NCI-H524 treated with DMSO at 0.1 percent for 48 hours (cell line): ENCODE measurements around the gene DSCAML1.

Experiments
- DNase-seq: peaks from one replicate; lab custom pipeline; 2025; lab: John Stamatoyannopoulos, UW

The DSCAML1 gene

DNA sequence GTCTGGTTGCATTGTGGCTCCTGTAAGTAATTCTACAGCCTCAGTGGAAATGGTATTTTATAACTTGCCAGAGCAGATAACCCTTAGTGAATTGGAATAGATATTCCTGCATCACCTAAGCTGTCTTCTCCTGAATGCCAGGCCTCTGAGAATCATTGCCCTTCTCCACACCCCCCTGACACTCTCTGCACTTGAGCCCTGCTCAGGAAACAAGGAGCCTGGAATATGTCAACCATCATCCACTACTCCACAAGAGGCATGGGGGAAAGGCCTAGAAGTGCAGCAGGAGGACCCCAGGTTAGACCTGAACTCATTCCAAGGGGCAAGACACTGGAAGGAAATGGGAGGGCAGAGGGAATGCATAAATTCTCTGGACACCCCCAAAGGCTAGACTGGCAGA is 72.4 kb downstream of the DSCAML1 start:
- no peak for DNase-seq

DNA sequence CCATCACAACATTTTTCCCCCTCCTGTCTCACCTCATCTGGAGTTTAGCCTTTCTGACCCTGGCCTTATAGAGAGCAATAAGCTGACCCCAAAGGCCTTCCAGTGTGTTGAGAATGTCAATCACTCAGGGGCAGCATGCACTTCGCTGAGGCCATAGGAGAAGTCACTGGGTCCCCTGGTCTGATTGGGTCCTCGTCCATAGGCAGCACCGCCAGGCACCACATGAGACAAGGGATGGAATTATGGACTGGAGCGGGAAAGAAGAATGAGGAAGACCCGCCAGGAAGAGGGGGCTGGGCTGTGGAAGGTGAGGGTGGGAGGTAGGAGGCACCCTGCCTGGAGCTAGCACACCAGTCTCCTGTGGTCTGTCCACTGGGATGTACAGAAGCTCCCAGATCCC is 72.9 kb downstream of the DSCAML1 start:
- DNase-seq, result no peak

DNA sequence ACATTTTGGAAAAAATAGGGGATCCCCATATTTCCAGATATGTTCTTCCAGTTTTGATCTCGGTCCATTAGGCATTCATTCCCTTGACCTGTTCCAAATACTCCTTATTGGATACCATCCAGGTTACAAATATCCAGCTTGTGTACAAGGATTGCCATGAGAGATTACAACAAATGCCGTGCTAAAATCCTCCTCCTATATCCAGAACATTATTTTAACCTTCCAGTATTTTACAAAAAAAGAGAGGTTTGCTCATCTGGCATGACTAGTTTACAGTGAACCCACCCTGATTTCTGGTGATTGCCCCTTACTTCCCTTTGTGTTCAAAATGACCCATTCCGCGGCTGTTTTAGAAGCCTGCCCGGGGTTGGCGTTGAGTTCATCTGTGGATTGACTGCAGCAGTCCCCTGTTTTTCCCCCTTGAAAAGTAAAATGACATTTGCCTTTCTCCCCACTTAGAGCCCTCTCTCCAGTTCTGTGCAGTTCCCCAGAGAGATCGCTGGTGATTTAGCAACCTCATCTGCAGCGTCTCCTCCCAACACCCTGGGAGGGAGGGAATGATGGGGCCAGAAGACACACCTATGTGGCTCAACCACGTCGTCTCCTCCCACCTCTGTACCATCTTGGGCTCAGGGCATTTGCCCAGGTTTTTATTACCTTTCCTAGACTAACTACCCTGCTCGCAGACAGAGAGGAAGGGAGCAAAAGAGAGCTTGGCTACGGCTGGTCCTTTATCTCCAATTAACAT is 73.6 kb downstream of the DSCAML1 start:
- no peak for DNase-seq

DNA sequence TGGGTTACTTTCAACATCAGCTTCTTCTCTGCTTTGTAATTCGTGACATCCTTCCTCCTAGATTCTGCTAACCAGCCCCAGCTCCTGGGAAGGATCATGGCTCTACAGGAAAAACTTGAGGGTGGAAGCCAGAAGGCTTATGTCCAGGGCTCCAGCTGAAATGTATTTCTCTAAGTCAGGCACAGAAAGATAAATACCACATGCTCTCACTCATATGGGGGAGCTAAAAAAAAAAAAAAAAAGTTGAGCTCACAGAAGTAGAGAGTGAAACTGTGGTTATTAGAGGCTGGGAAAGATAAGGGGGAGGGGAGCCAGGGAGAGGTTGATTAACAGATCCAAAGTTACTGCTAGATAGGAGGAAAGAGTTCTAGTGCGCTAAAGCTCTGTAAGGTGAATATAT is 74.9 kb downstream of the DSCAML1 start:
- no peak for DNase-seq

DNA sequence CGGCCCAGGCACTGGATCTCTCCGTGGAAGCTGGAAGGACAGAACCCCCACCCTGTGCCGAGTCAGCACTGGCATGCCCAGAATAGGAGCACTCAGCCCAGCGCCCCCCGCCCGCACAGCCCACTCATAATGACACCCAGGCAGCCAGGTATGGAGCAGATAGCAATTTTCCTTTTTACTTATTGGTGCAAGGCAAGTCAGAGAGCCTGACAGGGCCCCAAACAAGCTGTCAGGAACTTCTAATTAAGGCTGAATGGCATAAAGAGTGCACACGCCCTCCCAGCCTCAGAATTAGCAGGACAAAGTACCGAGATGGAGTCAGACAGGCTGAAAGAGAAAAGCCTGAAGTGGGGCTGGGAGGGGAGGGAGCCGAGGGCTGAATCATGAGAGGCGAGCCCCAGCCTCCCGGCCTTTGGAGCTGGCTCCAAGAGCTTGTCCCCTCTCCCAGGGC is 76.9 kb downstream of the DSCAML1 start:
- no peak for DNase-seq

DNA sequence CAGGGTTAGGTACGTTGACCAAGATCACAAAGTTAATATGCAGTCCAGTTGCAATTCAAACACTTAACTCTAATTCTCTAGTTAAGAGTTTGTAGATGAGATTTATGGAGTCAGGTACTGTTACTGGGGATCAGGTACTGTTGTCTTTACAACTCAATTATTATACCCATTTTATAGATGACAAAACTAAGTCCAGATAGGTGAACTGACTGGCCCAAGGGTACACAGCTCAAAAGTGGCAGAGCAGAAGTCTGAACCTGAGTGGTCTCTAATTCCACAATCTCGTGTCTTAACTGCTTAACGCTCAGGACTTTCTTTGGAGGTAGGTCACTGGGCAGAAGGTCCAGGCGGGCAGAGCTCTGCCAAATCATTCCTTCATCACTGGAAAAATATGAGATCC is 77.5 kb downstream of the DSCAML1 start:
- no peak for DNase-seq

DNA sequence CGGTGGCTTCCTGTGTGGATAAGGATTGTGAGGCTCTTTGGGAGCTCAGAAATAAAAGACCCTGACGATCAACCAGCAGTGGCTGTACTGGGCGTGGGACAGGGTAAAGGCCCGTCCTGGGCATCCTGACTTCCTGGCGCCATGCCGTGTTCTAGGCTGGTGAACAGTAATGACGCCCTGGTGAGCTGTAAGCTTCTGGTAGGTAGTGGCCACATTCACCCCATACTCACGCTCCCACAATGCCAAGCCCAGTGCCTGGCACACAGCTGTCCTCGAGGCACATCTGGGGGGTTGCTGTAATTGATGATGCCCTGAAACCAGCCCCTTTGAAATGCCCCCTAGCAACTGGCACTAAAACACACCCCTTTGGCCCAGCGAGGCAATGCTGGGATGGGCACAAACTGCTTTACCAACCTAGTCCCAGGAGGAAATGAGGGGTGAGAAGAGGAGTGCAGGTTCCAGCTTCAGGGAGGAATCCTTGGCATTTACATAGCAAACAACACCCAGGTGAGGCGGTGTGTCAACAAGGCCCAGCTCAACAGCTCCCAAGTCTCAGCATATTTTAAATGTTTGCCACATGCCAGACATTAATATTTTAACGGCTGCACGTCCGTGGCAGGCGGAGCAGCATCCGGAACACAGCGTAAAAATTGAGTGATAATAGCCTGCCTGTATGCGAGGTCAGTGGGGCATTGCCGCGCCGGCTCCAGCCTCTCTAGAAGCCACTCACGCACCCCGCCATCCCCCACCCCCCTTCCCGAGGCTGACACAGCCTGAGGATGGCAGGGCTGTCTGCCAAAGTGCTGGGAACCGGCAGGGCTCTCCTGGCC is 79.3 kb downstream of the DSCAML1 start:
- no peak for DNase-seq

DNA sequence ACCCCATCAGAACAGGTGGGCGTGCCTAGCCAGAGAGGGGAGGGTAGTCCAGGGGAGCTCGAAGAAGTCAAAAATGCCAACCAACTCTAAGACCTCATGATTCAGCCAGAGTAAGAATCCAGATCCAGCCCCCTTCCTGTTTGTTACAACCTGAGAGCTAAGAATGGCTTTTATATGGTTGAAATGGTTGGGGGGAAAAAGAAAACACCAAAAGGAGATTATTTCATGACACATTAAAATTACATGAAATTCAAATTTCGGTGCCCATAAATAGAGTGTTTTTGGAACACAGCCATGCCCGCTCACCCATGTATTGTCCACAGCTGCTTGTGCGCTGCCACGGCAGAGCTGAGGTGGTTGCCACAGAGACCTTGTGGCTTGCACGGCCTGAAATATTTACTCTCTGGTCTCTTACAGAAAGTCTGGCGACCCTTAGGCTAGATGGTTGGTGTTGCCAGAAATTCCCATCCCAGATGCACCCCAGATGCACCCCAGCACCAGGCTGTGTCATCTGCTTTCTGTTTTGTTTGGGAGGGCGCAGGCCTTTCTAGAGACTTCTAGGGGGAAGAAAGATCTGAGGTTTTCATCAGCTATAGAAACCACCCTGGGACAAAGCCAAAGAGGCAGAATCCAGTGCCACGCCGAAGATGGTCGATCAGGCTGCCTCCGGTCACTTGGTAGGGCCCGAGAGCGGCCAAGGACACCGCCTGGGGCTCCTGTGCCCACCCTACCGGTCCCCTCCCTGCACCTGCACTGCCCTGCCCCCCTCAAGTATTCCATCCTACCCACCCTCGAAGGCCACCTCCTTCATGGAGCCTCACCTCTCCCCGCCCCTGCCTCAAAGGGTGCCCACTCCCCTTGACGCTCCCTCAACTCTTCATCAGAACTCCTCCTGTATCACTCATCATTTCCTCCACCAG is 80.2 kb downstream of the DSCAML1 start:
- no peak for DNase-seq

DNA sequence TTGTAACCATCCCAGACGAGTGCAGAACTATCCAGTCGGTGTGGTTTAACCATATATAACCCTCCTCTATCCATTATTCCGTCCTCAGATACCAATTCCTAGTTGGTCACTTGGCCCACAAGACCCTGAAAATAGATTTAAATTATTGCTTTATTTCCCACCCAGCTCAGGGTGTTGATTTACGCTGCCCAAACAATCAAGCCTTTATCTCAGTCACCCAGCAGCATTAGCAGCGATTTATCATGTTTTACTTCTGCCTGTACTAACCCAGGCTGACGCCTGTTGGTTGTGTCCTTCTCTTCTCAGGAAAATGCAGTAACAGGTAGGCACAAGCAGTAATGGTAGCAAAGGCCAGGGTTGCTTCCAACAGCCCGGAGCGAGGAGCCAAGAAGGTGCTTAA is 81.2 kb downstream of the DSCAML1 start:
- DNase-seq, result no peak

DNA sequence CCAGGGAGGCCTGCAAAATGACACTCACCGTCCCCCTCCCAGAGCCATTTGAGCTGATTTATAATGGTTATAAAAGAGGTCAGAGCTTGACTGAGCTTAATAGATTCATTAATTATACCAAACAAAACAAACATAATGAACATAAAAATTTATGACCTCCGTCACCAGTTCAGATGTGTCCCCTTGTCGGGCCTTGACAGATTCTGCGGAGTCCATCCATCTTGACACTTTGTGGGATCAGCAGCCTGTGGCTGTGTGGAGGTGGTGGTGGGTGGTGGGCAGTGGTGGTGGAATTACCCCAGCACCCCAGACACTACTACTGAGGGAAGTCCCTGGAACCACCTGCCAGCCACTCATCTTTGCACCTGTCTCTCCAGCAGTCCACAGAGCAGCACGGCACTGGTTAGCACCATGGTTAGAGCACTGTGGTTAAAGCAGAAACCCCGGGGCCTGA is 83.5 kb downstream of the DSCAML1 start:
- no peak for DNase-seq

DNA sequence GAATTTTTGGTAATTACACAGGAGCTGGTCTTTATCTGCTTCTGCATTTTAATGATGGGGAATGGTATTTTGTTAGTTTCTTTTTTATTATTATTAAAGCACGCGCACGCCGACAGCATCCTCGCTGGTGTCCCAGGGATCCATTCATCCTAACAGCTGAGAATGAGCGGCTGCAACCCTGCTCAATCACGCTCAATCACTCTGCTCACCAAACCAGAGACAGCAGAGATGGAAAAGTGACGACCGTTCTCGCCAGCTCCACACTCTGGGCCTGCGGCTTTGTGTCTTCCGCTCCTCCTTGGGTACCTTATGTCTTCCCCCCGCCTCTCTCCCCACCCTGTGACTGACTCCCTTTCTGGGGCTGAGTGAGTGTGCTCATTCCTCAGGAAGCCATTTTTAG is 84.5 kb downstream of the DSCAML1 start:
- DNase-seq, result no peak

DNA sequence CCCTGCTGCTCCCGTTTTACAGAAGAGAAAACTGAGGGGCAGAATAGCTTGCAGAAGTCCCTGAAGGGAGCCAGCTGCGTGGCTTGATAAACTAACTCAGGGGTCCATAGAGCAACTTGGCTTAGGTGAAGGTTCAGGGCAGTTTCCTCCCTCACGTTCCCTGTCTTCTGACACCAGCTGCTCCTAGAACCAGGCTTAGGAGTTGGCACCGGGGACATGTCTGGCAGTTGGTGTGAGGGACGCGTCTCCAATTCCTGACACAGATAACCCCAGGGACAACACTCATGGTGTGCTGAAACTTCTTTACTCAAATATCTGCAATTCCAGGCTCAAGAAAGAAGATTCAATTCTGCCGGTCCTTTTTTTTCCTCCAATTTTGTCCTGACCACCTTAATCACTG is 85.7 kb downstream of the DSCAML1 start:
- DNase-seq, result no peak

DNA sequence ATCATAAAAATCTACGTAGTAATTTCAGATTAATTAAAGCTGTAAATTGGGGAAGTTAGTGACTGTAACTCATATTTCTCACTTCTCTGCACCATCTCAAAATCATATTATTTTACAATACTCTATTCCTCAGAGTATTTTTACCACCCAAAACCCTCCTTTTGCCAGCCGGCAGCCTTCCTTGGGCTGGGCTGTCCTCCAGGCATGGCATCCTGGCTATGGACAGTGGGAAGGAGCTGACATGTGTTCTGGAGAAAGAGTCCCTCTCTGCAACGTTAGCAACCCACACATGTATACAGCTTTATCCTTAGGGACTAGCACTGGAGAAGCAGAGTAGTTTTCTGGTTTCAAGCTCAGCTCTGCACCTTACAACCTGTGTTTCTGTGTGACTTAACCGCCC is 86.8 kb downstream of the DSCAML1 start:
- no peak for DNase-seq

DNA sequence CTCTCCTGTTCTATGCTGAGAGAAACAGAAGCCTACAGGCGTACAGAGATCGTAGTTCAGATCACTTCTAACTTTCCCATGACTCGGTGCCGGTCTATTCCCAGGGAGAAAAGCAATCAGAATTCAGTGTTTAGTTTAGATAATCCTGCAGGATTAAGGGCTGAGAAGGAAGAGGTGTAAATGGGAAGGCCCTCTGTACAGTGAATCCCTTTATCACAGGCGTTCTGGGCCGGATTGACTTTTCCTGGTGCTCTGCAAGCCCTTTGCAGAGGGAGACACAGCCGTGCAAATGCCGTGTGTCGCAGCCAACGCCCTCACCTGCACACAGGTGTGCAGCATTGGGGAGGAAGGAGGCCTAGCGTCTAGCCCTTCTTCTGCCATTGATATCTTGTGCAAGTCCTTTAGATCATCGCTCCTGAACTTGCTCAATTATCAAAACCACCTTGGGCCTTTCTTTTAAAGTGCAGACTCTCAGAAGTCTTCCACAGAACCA is 90.6 kb downstream of the DSCAML1 start:
- no peak for DNase-seq

DNA sequence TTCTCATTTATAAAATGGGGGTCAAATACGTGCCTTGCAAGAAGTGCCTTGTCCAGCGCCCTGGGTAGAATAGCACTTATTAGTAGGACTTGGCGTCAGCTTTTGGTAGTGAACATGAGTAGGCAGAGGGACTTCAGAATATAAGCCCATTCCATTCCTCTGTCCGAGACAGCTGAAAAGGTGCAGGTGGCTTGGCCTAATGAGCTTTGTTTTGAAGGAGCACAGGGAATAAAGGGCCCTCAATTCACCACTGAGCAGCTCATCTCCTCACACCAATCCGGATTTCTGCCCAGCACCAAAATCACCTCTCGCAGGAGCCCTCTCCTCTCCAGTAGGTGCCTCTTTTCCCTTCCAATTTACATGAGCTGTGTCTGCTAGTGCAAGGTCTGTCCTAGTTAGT is 91.2 kb downstream of the DSCAML1 start:
- DNase-seq, result peak; percentile 16

DNA sequence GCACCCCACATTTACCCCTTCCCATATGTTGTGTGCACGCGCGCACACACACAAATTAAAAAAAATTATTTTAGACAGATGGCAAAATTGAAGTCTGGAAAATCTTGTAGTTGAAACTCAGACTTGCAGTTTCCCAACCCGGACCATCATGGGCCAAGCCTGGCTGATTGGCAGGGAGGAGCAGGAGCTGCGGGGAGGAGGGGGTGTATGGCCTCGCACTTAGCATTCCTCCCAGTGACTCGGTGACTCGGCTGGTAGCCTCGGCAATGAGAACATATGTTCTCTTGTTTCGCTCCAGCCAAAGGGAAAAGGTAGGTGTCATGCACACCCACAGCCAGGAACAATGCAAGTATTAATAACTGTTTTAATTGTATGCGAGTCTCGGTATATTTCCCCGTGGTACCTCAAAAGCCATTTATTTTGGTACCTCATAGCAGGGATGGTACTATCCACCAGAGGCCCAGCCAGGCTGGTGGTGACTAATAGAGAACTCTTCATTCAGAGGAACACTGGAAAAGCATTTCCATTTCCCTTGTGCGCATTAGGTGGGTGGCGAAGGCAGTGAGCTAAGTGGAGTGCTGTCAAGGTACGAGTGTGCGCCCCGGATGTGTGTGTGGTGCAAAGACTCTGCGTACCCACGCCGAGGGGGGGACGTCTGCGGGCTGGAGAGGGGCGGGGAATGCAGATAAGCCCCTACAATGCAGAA is 92.5 kb downstream of the DSCAML1 start:
- DNase-seq, result no peak

DNA sequence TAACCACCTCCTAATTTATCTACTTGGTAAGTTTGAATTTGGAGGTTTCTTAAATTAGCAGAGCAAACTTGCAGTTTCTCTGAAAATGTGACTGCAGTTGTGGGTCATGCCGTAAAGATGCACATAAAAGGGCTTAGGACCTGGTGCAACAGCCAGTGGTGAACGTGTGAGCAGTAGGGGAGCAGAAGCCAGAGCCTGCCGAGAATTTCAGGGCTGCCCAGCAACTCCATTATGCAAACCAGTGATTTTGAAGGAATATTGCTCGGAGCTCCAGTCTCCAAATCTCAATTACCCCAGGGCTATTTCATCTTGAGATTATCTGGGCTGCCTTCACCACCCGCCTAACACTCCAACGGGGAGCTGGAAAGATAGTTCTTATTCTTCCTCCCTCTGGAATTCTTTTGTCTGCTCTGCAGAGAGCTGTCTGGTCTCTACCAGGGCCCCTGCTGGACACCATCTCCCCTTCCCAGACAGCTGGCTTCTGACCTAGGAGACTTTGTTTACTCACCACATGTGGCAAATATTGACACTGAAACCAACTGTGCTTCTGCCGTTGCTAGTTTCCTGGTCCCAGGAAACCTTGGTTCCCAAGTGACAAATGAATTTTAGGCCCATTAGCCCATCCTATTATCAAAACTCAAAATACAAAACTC is 93.9 kb downstream of the DSCAML1 start:
- DNase-seq, result no peak

DNA sequence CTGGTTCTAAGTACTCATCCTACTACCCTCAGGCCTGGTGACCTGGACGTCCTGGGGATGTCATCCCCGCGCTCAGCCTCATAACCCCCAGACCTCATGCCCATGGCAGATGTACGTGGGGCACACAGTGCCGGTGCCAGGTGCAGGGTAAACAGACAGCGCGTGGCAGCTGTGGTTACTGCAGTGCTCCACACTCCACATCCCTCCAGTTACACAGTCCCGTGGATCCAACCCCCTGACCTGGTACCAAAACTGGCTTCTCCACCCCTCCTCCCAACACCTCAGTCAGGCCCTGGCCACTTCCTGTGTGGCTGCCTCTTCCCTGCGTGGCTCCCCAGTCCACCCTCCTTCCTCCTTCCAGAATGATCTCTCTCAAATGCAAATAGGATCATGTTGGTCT is 95.2 kb downstream of the DSCAML1 start:
- no peak for DNase-seq

DNA sequence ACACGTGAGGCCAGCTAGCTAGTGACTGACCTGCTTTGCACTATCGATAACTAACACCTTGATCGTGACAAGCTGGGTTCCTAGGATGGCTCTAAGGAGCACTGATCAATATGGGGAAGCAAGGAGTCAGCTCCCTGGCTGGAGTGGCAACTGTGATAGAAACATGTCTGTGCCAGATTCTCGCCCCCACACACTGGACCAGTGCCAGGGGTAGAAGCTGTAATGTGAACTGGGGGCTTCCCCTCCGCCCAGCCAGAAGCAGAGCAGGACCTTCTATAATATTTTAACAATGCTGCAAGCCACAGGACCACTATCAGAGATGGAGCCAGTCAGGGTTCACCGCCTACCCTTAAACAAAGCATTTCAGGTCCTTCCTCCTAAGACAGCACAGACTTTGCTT is 96.5 kb downstream of the DSCAML1 start:
- DNase-seq, result no peak

DNA sequence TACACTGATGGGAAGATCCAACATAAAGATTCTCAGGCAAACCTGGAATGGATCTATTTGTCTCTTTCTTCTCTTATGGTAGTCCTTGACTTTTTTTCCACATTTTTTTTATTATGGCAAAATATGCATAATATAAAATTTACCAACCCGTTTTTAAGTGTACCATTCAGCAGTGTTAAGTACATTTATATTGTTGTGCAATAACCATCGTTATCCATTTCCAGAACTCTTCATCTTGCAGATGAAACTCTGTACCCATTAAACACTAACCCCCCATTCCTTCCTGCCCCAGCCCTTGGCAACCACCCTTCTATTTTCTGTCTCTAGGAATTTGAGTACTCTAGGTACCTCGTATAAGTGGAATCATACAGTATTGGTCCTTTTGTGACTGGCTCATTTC is 99.7 kb downstream of the DSCAML1 start:
- no peak for DNase-seq

DNA sequence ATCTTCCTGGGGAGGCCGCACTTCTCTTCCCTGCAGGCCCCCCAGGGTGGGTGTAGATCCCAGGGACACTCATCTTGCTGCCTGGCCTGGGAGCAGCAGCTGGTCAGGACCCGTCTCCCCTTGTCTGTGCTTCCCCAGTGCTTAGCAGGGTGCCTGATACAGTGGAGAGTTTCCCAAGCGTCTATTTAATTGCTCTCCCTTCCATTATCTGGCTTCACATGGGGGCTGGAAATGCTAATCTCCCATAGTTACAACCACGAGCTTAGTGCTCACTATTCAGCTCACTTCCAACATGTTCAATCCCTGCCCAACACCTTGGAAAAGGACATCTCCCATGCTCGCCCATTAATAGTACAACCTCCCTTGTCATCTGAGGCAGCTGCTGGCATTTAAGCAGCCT is 100.5 kb downstream of the DSCAML1 start:
- DNase-seq, result no peak
